Lung (tissue), 12 donors: ENCODE measurements around the gene LNX1. TPM values are rescaled to one million over a fixed set of nuclear protein-coding genes. Genes with fewer than 3 reads are reported as not detected.

Source experiments
- ATAC-seq: fragments of 200-7000 bp; cut with Tn5 transposase; one replicate; pipeline ENCODE4 v1.9.1; 2020; ENCODE audit warnings: moderate number of reproducible peaks; ENCODE audit not compliant: insufficient read depth, low FRiP score
- DNase-seq, 3 donors: peaks; one replicate each; pipeline ENCODE4 v3.0.0-alpha.2; 2013 to 2017
- H3K27ac ChIP-seq, 2 donors: one replicate each; pipeline ENCODE4 v1.5.1; 2013; ENCODE audit warnings: mild to moderate bottlenecking in 2 of 2, moderate library complexity in 2 of 2, control low read depth in 1 of 2, inconsistent platforms in 1 of 2, low read depth in 1 of 2, low read length in 1 of 2
- H3K27me3 ChIP-seq, 3 donors: one replicate each; pipeline ENCODE4 v1.5.1; 2013; ENCODE audit warnings: low read length in 2 of 3; ENCODE audit not compliant: control insufficient read depth in 3 of 3, insufficient read depth in 3 of 3
- H3K36me3 ChIP-seq, 4 donors: one replicate each; pipeline ENCODE4 v1.5.1; 2013; ENCODE audit warnings: low read length in 4 of 4, mild to moderate bottlenecking in 1 of 4, moderate library complexity in 1 of 4; ENCODE audit not compliant: control insufficient read depth in 4 of 4, insufficient read depth in 4 of 4
- H3K4me1 ChIP-seq, 5 donors: one replicate each; pipeline ENCODE4 v1.5.1; 2013; ENCODE audit warnings: low read length in 5 of 5, mild to moderate bottlenecking in 2 of 5, moderate library complexity in 1 of 5; ENCODE audit not compliant: control insufficient read depth in 5 of 5, insufficient read depth in 5 of 5
- H3K4me3 ChIP-seq: one replicate; pipeline ENCODE4 v1.5.1; 2013; ENCODE audit warnings: mild to moderate bottlenecking, control low read depth, moderate library complexity
- H3K9ac ChIP-seq, 2 donors: one replicate each; pipeline ENCODE4 v1.5.1; 2013; ENCODE audit warnings: low read length in 2 of 2, control low read depth in 1 of 2; ENCODE audit not compliant: insufficient read depth in 1 of 2
- H3K9me3 ChIP-seq, 4 donors: one replicate each; pipeline ENCODE4 v1.5.1; 2013; ENCODE audit warnings: low read length in 3 of 4, mild to moderate bottlenecking in 1 of 4, moderate library complexity in 1 of 4; ENCODE audit not compliant: control insufficient read depth in 4 of 4, insufficient read depth in 3 of 4
- CTCF ChIP-seq: IDR thresholded peaks from 2 replicates; pipeline ENCODE4 v1.5.1; 2012; ENCODE audit warnings: mild to moderate bottlenecking; ENCODE audit errors: control extremely low read depth, extremely low read depth
- WGBS, 2 donors: extraction: QIAGEN DNeasy Blood & Tissue Kit; methylation state at CpG; one replicate each; pipeline ENCODE4 v1.1.7; 2013; 5-methylcytosine and 5-hydroxymethylcytosine counted together
- polyA plus RNA-seq, 2 donors: library from polyadenylated mRNA; stranded (reverse); fragments of 200-250 nt; gene quantifications; one replicate each; pipeline ENCODE4 v1.2.1, GENCODE V29; 2013
- total RNA-seq, 2 donors: library from RNA; depleted of rRNA in 1 of 2; stranded (reverse); fragments of >200 nt in 1 of 2; gene quantifications; one replicate each; pipeline ENCODE4 v1.2.1, GENCODE V29; 2014 to 2021
- donor health status: control.
- donor health status: control.
- donor health status: Bipolar disorder and iron deficiency.
- donor health status: healthy.
- donor health status: DM: yes; HTN: yes; CAD: no.

Gene LNX1
- total and polyA plus RNA-seq, 4 donors: 1.4 to 5.2 (median 3.2) TPM

GRCh38 chr4:53551281-53551864, 39.9 kb downstream of the LNX1 start:
- H3K9me3 ChIP-seq: peaks cover 0 to 3% (median 0%) of the 10 kb centered on the region in 4 donors
- ATAC-seq (no peak), DNase-seq (no peak)
- H3K9ac ChIP-seq: no peak overlapping the region
- WGBS, 2 donors: 87 to 90% methylated on average over 7 of the region's 7 CpGs
- no peaks in the 10 kb centered on the region for H3K36me3 ChIP-seq
- TF ChIP-seq CTCF: no peak
- no peaks in the 10 kb centered on the region for H3K27me3 ChIP-seq
- peaks cover 0 to 6% (median 4%) of the 10 kb centered on the region in 5 donors for H3K4me1 ChIP-seq
- no peak overlapping the region for H3K27ac ChIP-seq
- no peak overlapping the region for H3K4me3 ChIP-seq

- DNase-seq (no peak), ATAC-seq (no peak)
- H3K27ac ChIP-seq: no peak overlapping the region
- H3K4me1 ChIP-seq: peaks cover 0 to 10% (median 3%) of the 10 kb centered on the region in 5 donors
- H3K4me3 ChIP-seq: no peak overlapping the region
- H3K9me3 ChIP-seq: peaks cover 0 to 3% (median 0%) of the 10 kb centered on the region in 4 donors
- WGBS, 2 donors: 95 to 96% methylated on average over 3 of the region's 3 CpGs
- no peak for TF ChIP-seq CTCF
- no peaks in the 10 kb centered on the region for H3K27me3 ChIP-seq
- no peak overlapping the region for H3K9ac ChIP-seq
- no peaks in the 10 kb centered on the region for H3K36me3 ChIP-seq
Measured at GRCh38 chr4:53548662-53549061, 42.6 kb downstream of the LNX1 start.

GRCh38 chr4:53547983-53548382, 43.3 kb downstream of the LNX1 start:
- 24 to 44% methylated on average over 2 of the region's 2 CpGs for WGBS, 2 donors
- H3K4me1 ChIP-seq: peaks cover 0 to 17% (median 3%) of the 10 kb centered on the region in 5 donors
- no peak for TF ChIP-seq CTCF
- peak in 1 of 3 donors; percentile 48 for DNase-seq
- no peak overlapping the region for H3K9ac ChIP-seq
- ATAC-seq: no peak
- no peak overlapping the region for H3K4me3 ChIP-seq
- H3K9me3 ChIP-seq: peaks cover 0 to 3% (median 0%) of the 10 kb centered on the region in 4 donors
- no peaks in the 10 kb centered on the region for H3K36me3 ChIP-seq
- no peaks in the 10 kb centered on the region for H3K27me3 ChIP-seq
- H3K27ac ChIP-seq: no peak overlapping the region
